Endometrial microvascular endothelial cells (primary cell): ENCODE measurements around the gene ITGA3. TPM values are rescaled to one million over a fixed set of nuclear protein-coding genes. Genes with fewer than 3 reads are reported as not detected.

Experiments used
- in situ Hi-C: cut with HindIII; loops from 2 replicates; pipeline ENCODE4 v1.10.0; 2017; ENCODE audit warnings: low sequenced_read_pairs, low pct_unique_long_range_greater_than_20kb; ENCODE audit errors: inconsistent ontology term
- total RNA-seq: library from RNA; depleted of rRNA; stranded (reverse); fragments of >200 nt; gene quantifications from one replicate; pipeline ENCODE4 v1.2.3, GENCODE V29; 2015; ENCODE audit errors: inconsistent ontology term

Gene ITGA3
- total RNA-seq, 1 donor from 2014 or later, result 255 TPM

GRCh38 chr17:50114849-50115357 is 59.0 kb downstream of the ITGA3 start:
- in situ Hi-C loops, result no loop called here

GRCh38 chr17:50115756-50116155 is 59.8 kb downstream of the ITGA3 start:
- in situ Hi-C loops, result no loop called here

- in situ Hi-C loops, result no loop called here
Observed at GRCh38 chr17:50117202-50118051, 61.5 kb downstream of the ITGA3 start.

GRCh38 chr17:50118076-50118827 is 62.3 kb downstream of the ITGA3 start:
- in situ Hi-C loops, result no loop called here

GRCh38 chr17:50118828-50119218 is 62.9 kb downstream of the ITGA3 start:
- in situ Hi-C loops, result no loop called here

- in situ Hi-C loops, result no loop called here
Observed at GRCh38 chr17:50120475-50121253, 64.8 kb downstream of the ITGA3 start.

- in situ Hi-C loops, result no loop called here
Observed at GRCh38 chr17:50122945-50123344, 67.0 kb downstream of the ITGA3 start.

GRCh38 chr17:50123649-50124349 is 67.9 kb downstream of the ITGA3 start:
- in situ Hi-C loops, result no loop called here

- in situ Hi-C loops, result no loop called here
Observed at GRCh38 chr17:50125420-50125997, 69.6 kb downstream of the ITGA3 start.

GRCh38 chr17:50127697-50128361 is 71.9 kb downstream of the ITGA3 start:
- in situ Hi-C loops, result no loop called here

- in situ Hi-C loops, result no loop called here
Observed at GRCh38 chr17:50128441-50129352, 72.8 kb downstream of the ITGA3 start.

GRCh38 chr17:50129353-50129727 is 73.4 kb downstream of the ITGA3 start:
- in situ Hi-C loops, result no loop called here

- in situ Hi-C loops, result no loop called here
Observed at GRCh38 chr17:50129728-50130558, 74.0 kb downstream of the ITGA3 start, which contains the start of gene SAMD14. TSS of gene SAMD14 (minus strand) at chr17:50130160. CDS start at chr17:50124959, 5,201 bp downstream.

- in situ Hi-C loops, result no loop called here
Observed at GRCh38 chr17:50130559-50131305, 74.8 kb downstream of the ITGA3 start.

- in situ Hi-C loops, result no loop called here
Observed at GRCh38 chr17:50132104-50132794, 76.3 kb downstream of the ITGA3 start.
